ENCODE results near the gene AGAP1. TPM values are rescaled to one million over a fixed set of nuclear protein-coding genes. Genes with fewer than 3 reads are reported as not detected.

The AGAP1 gene
- total RNA-seq, 1 donor from 2014 or later: 17.5 TPM

DNA sequence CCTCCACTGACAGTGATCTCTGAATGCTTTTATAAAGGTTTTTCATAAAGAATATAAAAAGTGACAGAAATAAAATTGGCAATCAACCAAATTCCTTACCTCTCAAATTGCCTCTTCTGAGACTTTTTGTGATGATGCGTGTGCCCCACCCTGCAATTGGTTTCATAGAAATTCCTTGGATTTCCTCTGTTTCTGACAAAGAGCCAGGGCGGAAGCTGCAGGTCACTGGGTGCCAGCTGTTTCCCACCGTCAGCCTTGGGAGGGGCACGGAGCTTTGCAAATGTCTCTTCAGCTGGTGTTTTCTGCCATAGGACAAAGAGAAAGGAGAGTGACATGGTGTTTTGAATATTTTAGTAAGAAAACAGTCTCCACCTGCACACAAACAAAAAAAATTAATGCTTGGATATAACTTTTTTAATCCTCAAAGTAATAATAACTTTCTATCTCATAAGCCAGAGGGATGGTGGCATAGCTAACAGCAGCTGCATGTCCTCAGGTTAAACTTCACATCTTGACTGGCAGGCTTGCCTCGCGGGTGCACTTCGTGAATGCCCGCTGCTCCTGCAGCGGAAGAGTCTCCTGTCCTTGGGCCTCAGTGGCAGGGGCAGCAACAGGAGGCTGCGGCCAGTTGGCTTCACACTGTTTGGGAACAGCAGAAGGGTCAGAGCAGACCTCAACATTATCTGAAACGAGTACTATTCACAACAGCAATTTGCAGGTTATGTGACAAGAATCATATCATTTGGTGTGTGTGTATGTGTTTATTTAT lies 24.7 kb downstream of the AGAP1 start:
- no peak overlapping the region for H3K4me3 ChIP-seq (ENCODE audit: low read depth, low read length)
- TF ChIP-seq, protein P1, sequence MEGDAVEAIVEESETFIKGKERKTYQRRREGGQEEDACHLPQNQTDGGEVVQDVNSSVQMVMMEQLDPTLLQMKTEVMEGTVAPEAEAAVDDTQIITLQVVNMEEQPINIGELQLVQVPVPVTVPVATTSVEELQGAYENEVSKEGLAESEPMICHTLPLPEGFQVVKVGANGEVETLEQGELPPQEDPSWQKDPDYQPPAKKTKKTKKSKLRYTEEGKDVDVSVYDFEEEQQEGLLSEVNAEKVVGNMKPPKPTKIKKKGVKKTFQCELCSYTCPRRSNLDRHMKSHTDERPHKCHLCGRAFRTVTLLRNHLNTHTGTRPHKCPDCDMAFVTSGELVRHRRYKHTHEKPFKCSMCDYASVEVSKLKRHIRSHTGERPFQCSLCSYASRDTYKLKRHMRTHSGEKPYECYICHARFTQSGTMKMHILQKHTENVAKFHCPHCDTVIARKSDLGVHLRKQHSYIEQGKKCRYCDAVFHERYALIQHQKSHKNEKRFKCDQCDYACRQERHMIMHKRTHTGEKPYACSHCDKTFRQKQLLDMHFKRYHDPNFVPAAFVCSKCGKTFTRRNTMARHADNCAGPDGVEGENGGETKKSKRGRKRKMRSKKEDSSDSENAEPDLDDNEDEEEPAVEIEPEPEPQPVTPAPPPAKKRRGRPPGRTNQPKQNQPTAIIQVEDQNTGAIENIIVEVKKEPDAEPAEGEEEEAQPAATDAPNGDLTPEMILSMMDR (conservative IDR thresholded peaks at IDR 0.05; ENCODE audit: low read depth, low read length): no peak
- no peak for DNase-seq (ENCODE audit: low read depth)

DNA sequence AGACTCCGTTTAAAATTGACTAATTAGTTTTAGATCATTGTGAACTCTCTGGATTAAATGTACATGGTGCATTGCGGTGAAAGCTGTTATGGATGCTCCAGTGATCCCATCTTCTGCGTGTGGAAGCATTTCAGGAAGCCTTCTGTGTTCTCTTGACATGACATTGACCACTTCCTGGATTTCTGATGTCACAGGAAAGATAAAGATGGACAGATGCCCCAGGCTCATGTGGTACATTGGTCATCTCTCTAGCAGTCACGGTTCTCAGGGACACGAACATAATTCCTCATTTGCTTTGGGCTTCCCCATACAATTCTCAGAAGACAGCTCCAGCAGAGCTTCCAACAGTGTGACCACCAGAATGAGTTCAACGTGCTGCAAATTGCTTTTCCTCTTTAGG lies 26.9 kb downstream of the AGAP1 start:
- H3K4me3 ChIP-seq (ENCODE audit: low read depth, low read length): no peak overlapping the region
- TF ChIP-seq, protein P1 (conservative IDR thresholded peaks at IDR 0.05; ENCODE audit: low read depth, low read length): no peak
- no peak for DNase-seq (ENCODE audit: low read depth)

DNA sequence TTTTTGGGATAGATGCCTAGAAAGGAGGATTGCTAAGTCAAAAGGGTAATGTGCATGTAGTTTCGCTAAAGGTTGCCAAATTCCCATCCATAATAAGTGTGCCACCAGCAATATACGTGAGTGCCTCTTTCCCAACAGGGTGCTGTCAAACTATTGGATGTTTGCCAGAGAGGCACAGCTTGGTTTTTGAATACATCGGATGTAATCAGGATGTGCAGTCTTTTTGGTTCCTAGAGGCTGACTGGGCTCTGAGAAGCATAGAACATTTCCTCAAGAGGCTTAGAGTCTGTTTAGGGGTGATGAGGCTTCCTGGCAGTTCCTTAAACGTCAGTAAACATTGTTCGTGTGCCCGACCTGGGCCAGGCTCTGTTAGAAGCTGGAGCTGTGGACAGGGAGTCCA lies 28.0 kb downstream of the AGAP1 start:
- H3K4me3 ChIP-seq (ENCODE audit: low read depth, low read length): no peak overlapping the region
- DNase-seq (ENCODE audit: low read depth): no peak
- TF ChIP-seq, protein P1 (conservative IDR thresholded peaks at IDR 0.05; ENCODE audit: low read depth, low read length): no peak

DNA sequence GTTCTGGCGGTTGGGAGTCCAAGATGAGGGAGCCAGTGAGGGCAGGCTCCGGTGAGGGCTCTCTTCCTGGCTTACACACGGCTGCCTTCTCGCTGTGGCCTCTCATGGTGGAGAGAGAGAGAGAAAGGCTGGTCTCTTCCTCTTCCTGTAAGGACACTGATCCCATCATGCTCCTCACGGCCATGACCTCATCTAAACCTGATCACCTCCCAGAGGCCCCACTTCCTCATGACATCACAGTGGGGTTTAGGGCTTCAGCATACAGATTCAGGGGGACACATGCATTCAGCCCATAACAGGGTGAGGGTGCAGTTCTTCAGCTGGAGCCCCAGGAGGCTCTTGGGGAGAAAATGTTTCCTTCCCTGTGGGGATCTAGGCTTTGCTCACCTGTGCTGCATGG lies 29.2 kb downstream of the AGAP1 start:
- no peak for DNase-seq (ENCODE audit: low read depth)
- H3K4me3 ChIP-seq (ENCODE audit: low read depth, low read length): no peak overlapping the region
- TF ChIP-seq, protein P1 (conservative IDR thresholded peaks at IDR 0.05; ENCODE audit: low read depth, low read length): no peak

DNA sequence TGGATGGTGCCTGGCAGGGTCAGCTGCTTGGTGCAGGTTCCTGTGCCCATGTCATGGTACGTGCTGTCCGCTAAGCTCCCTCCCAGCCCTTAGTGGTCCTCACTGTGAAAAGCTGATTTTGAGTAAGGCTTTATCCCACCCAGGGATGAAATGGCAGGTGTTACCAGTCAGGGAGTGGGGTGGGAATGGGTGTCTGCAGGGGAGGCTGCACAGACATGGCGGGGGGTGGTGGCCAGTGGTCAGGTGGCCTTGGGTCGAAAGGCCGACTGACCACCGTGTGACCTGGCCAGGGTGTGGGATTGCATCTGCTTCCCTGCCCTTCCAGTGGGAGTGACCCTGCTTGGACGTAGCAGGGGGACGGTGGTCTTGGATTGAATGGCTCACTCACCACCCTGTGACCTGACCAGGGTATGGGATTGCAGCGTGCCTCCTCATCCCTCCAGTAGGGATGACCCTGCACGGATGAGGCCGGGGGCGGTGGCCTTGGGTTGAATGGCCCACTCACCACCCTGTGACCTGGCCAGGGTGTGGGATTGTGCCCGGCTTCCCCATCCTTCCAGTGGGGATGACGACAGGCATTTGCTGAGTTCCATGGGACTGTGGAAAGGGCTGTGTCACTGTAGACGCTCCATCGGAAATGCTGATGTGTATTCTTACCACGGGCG lies 29.8 kb downstream of the AGAP1 start:
- TF ChIP-seq, protein P1 (conservative IDR thresholded peaks at IDR 0.05; ENCODE audit: low read depth, low read length): no peak
- no peak for DNase-seq (ENCODE audit: low read depth)
- no peak overlapping the region for H3K4me3 ChIP-seq (ENCODE audit: low read depth, low read length)

DNA sequence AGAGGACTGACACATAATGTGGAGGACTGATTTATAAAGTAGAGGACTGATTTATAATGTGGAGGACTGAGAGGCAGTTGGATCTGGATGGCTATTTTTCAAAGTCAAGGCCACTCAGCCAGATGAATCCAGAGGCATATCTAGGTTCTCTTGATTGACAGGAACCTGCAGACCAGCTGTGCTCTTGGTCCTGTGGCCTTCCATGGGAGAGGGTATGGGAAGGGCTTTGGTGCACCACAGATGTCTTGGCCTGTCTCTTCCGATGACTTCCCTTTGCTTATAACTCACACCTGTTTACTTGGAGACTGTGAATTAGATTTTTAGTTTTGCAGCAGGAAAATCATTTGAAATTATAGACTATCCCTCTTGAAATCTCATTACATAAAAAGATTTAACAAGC lies 32.3 kb downstream of the AGAP1 start:
- DNase-seq (ENCODE audit: low read depth): no peak
- TF ChIP-seq, protein P1 (conservative IDR thresholded peaks at IDR 0.05; ENCODE audit: low read depth, low read length): no peak
- H3K4me3 ChIP-seq (ENCODE audit: low read depth, low read length): no peak overlapping the region

Data from epithelial cell of proximal tubule (primary cell).